OCI-LY7 (cell line): ENCODE measurements around the gene HS3ST3A1. TPM values are rescaled to one million over a fixed set of nuclear protein-coding genes. Genes with fewer than 3 reads are reported as not detected.

ENCODE experiments used
- BruUV-seq: library from RNA; stranded (reverse); fragments of 400-500 nt; replicated peaks from 2 replicates; lab custom pipeline; 2021; lab: Mats Ljungman, UMichigan
- CTCF ChIA-PET: fragments of 300-600 bp; sonication (Branson Sonifier 250); formaldehyde crosslinking; loops from one replicate; lab custom pipeline; 2022; ENCODE audit warnings: antibody characterized with exemption; ENCODE audit not compliant: unreplicated experiment; lab: Charles Lee
- POLR2A ChIA-PET: fragments of 300-600 bp; sonication (Branson Sonifier 250); formaldehyde crosslinking; loops from one replicate; lab custom pipeline; 2022; ENCODE audit warnings: antibody characterized with exemption; lab: Charles Lee
- DNase-seq: peaks from one replicate; pipeline ENCODE4 v3.0.0-alpha.2; 2015; ENCODE audit warnings: low spot score
- H2AFZ ChIP-seq: fragments of 200-600 bp; sonication (generic), shearing (Covaris generic); 2 replicates; pipeline ENCODE4 v1.6.1; 2014; ENCODE audit warnings: mild to moderate bottlenecking, antibody characterized with exemption, low read length, moderate library complexity
- H3K27ac ChIP-seq: fragments of 200-600 bp; sonication (generic); 2 replicates; pipeline ENCODE4 v1.5.1; 2014; ENCODE audit warnings: mixed run types, low read depth, mild to moderate bottlenecking, moderate library complexity, low read length, inconsistent platforms; ENCODE audit not compliant: poor library complexity, severe bottlenecking
- H3K36me3 ChIP-seq: fragments of 200-600 bp; sonication (generic); 2 replicates; pipeline ENCODE4 v1.6.1; 2014; ENCODE audit warnings: mild to moderate bottlenecking, antibody characterized with exemption, low read length, moderate library complexity, mixed read lengths; ENCODE audit not compliant: insufficient read depth
- H3K4me1 ChIP-seq: fragments of 200-600 bp; sonication (generic); 2 replicates; pipeline ENCODE4 v1.5.1; 2014; ENCODE audit warnings: mild to moderate bottlenecking, low read length; ENCODE audit not compliant: insufficient read depth, poor library complexity, severe bottlenecking
- H3K4me2 ChIP-seq: fragments of 200-600 bp; sonication (generic); 2 replicates; pipeline ENCODE4 v1.6.1; 2014; ENCODE audit warnings: mild to moderate bottlenecking, low read length
- H3K4me3 ChIP-seq: fragments of 200-600 bp; sonication (generic); 2 replicates; pipeline ENCODE4 v1.5.1; 2014; ENCODE audit warnings: mild to moderate bottlenecking, low read depth, low read length; ENCODE audit not compliant: poor library complexity, severe bottlenecking
- H3K79me2 ChIP-seq: fragments of 200-600 bp; sonication (generic); 2 replicates; pipeline ENCODE4 v1.6.1; 2016; ENCODE audit warnings: low read depth, mild to moderate bottlenecking, low read length, moderate library complexity, mixed read lengths; ENCODE audit not compliant: insufficient read depth
- H3K9me2 ChIP-seq: fragments of 200-600 bp; sonication (generic); 2 replicates; pipeline ENCODE4 v1.6.1; 2016; ENCODE audit warnings: mild to moderate bottlenecking, low read length, mixed read lengths; ENCODE audit not compliant: insufficient read depth
- H3K9me3 ChIP-seq: fragments of 200-600 bp; sonication (generic); 2 replicates; pipeline ENCODE4 v1.6.1; 2014; ENCODE audit warnings: mild to moderate bottlenecking, mixed run types, low read length, mixed read lengths
- H4K20me1 ChIP-seq: fragments of 200-600 bp; sonication (generic); 2 replicates; pipeline ENCODE4 v1.6.1; 2014; ENCODE audit warnings: mild to moderate bottlenecking, antibody characterized with exemption, low read length, moderate library complexity, mixed read lengths; ENCODE audit not compliant: insufficient read depth
- CTCF ChIP-seq: fragments of 200-600 bp; sonication (generic); conservative IDR thresholded peaks from 2 replicates; pipeline ENCODE4 v1.5.1; 2014; ENCODE audit warnings: mild to moderate bottlenecking, antibody characterized with exemption, low read length, moderate library complexity, mixed read lengths
- EZH2phosphoT487 ChIP-seq: fragments of 200-600 bp; sonication (generic); IDR thresholded peaks from 2 replicates; pipeline ENCODE4 v1.6.1; 2018; ENCODE audit warnings: low read depth, borderline replicate concordance, mild to moderate bottlenecking, mixed run types, antibody characterized with exemption, low read length, moderate library complexity, mixed read lengths
- intact Hi-C: fragments of 100-400 bp; cut with micrococcal nuclease; formaldehyde crosslinking; loops from one replicate; pipeline ENCODE4 v1.10.0; 2022; ENCODE audit not compliant: unreplicated experiment
- total RNA-seq, 2 experiments: library from RNA; depleted of rRNA in 1 of 2; stranded (reverse); fragments of >200 nt in 1 of 2; shearing (Covaris generic) in 1 of 2; gene quantifications; 2 replicates each; pipeline ENCODE4 v1.2.3, GENCODE V29; 2014 to 2022

Gene HS3ST3A1
- total RNA-seq, 2 experiments from 2014 or later, result 0.72 TPM; not detected in 1

GRCh38 chr17:13525876-13526275 is 75.9 kb downstream of the HS3ST3A1 start:
- H3K27ac ChIP-seq, result no peak overlapping the region
- no peaks in the 10 kb centered on the region for H4K20me1 ChIP-seq
- no peaks in the 10 kb centered on the region for H3K79me2 ChIP-seq
- H3K4me3 ChIP-seq, result no peak overlapping the region
- intact Hi-C loops, result no loop called here
- no peak overlapping the region for H3K4me2 ChIP-seq
- ChIA-PET POLR2A (no interaction called here), CTCF (no interaction called here)
- DNase-seq, result no peak
- H3K9me3 ChIP-seq, result no peaks in the 10 kb centered on the region
- H3K9me2 ChIP-seq, result peaks cover 5% of the 10 kb centered on the region; the same call in 1 of the 2 replicates
- TF ChIP-seq CTCF (no peak), EZH2phosphoT487 (no peak)
- no peaks in the 10 kb centered on the region for H3K4me1 ChIP-seq
- no peak overlapping the region for H2AFZ ChIP-seq
- BruUV-seq, result no TSS peak
- no peaks in the 10 kb centered on the region for H3K36me3 ChIP-seq

GRCh38 chr17:13523164-13523563 is 78.6 kb downstream of the HS3ST3A1 start:
- TF ChIP-seq CTCF (no peak), EZH2phosphoT487 (no peak)
- Histone ChIP-seq H3K79me2 (no peaks in the 10 kb centered on the region), H3K36me3 (no peaks in the 10 kb centered on the region), H3K27ac (no peak overlapping the region), H3K4me2 (no peak overlapping the region), H3K4me1 (no peaks in the 10 kb centered on the region), H3K9me2 (no peaks in the 10 kb centered on the region), H3K9me3 (no peaks in the 10 kb centered on the region), H2AFZ (no peak overlapping the region), H3K4me3 (no peak overlapping the region), H4K20me1 (no peaks in the 10 kb centered on the region)
- ChIA-PET CTCF (no interaction called here), POLR2A (interaction anchor here (0.7 kb wide), 1 partner anchor 1302 kb away, joined by 3 read pairs; no protein-coding TSS in a partner anchor)
- DNase-seq, result no peak
- BruUV-seq, result no TSS peak
- intact Hi-C loops, result no loop called here

- intact Hi-C loops, result no loop called here
- CTCF ChIA-PET, result no interaction called here
Measured at GRCh38 chr17:13522749-13523148, 79.0 kb downstream of the HS3ST3A1 start.

More at GRCh38 chr17:13522749-13523148, 79.0 kb downstream of the HS3ST3A1 start:
- no peaks in the 10 kb centered on the region for H3K9me2 ChIP-seq
- H3K4me2 ChIP-seq, result no peak overlapping the region
- no TSS peak for BruUV-seq
- H3K79me2 ChIP-seq, result no peaks in the 10 kb centered on the region
- H3K9me3 ChIP-seq, result no peaks in the 10 kb centered on the region
- no peaks in the 10 kb centered on the region for H3K4me1 ChIP-seq
- H3K27ac ChIP-seq, result no peak overlapping the region
- H4K20me1 ChIP-seq, result no peaks in the 10 kb centered on the region
- POLR2A ChIA-PET, result interaction anchor here (0.7 kb wide), 1 partner anchor 1301 kb away, joined by 3 read pairs; no protein-coding TSS in a partner anchor
- DNase-seq, result no peak
- H3K4me3 ChIP-seq, result no peak overlapping the region
- H3K36me3 ChIP-seq, result no peaks in the 10 kb centered on the region
- no peak overlapping the region for H2AFZ ChIP-seq
- TF ChIP-seq EZH2phosphoT487 (no peak), CTCF (no peak)
